HCT116 (cell line): Measurements from ENCODE around the gene PIEZO2. TPM values are rescaled to one million over a fixed set of nuclear protein-coding genes. Genes with fewer than 3 reads are reported as not detected.

Source experiments
- ATAC-seq: fragments of 200-7000 bp; cut with Tn5 transposase; 2 replicates; pipeline ENCODE4 v1.9.1; 2020; ENCODE audit warnings: mild to moderate bottlenecking, moderate library complexity
- BruUV-seq: library from RNA; stranded (reverse); fragments of 400-500 nt; replicated peaks from 2 replicates; lab custom pipeline; 2021; lab: Mats Ljungman, UMichigan
- CTCF ChIA-PET: fragments of 300-600 bp; sonication (Branson Sonifier 250); formaldehyde crosslinking; loops from one replicate; lab custom pipeline; 2021; ENCODE audit warnings: antibody characterized with exemption; lab: Charles Lee
- POLR2A ChIA-PET: fragments of 300-600, 350-600 bp; sonication (Branson Sonifier 250); formaldehyde crosslinking; loops from one replicate; lab custom pipeline; 2021; ENCODE audit warnings: antibody characterized with exemption; lab: Charles Lee
- RAD21 ChIA-PET, 2 experiments: fragments of 300-600 bp; sonication (Branson Sonifier 250); formaldehyde crosslinking; loops; one replicate each; lab custom pipeline; 2023; ENCODE audit warnings: low total read pairs in 2 of 2; ENCODE audit not compliant: uncharacterized antibody in 2 of 2, unreplicated experiment in 2 of 2, low non-redundant PET in 1 of 2; lab: Charles Lee
- DNase-seq: peaks from one replicate; pipeline ENCODE4 v3.0.0-alpha.2; 2010; ENCODE audit warnings: low read depth, low spot score
- H2AFZ ChIP-seq: fragments of 200-600 bp; shearing (Covaris generic), sonication (generic); 2 replicates; pipeline ENCODE4 v1.6.1; 2017; ENCODE audit warnings: low read depth, mixed run types, mixed read lengths, antibody characterized with exemption, low read length; ENCODE audit not compliant: poor library complexity, severe bottlenecking
- H3K27ac ChIP-seq: 2 replicates; pipeline ENCODE4 v1.5.1; 2012; ENCODE audit warnings: low read depth, low read length
- H3K27me3 ChIP-seq: fragments of 200-600 bp; sonication (generic); 2 replicates; pipeline ENCODE4 v1.6.1; 2016; ENCODE audit warnings: mixed run types, low read length, mixed read lengths; ENCODE audit not compliant: insufficient read depth
- H3K36me3 ChIP-seq, 2 experiments: fragments of 200-500 bp in 1 of 2; fragments of 200-600 bp in 1 of 2; sonication (Bioruptor generic) in 1 of 2; sonication (generic) in 1 of 2; 2 replicates each; pipeline versions ENCODE4 v1.5.1 to v1.6.1; 2014 to 2016; ENCODE audit warnings: low read length in 2 of 2, inconsistent platforms in 1 of 2, mixed read lengths in 1 of 2, mixed run types in 1 of 2; ENCODE audit not compliant: insufficient read depth in 2 of 2, control insufficient read depth in 1 of 2
- H3K4me1 ChIP-seq, 2 experiments: fragments of 200-600 bp in 1 of 2; sonication (generic) in 1 of 2; 2 replicates each; pipeline versions ENCODE4 v1.5.1 to v1.6.1; 2012 to 2017; ENCODE audit warnings: low read length in 2 of 2, inconsistent platforms in 1 of 2, mild to moderate bottlenecking in 1 of 2, mixed read lengths in 1 of 2, mixed run types in 1 of 2, moderate library complexity in 1 of 2; ENCODE audit not compliant: insufficient read depth in 2 of 2, control insufficient read depth in 1 of 2
- H3K4me2 ChIP-seq: fragments of 200-600 bp; sonication (generic); 2 replicates; pipeline ENCODE4 v1.6.1; 2017; ENCODE audit warnings: mixed run types, low read length, mixed read lengths
- H3K4me3 ChIP-seq, 2 experiments: fragments of 200-600 bp in 1 of 2; sonication (generic) in 1 of 2; replicated peaks in 1 of 2; 2 replicates each; pipeline ENCODE4 v1.5.1; 2011 to 2016; ENCODE audit warnings: low read length in 2 of 2, control low read depth in 1 of 2, low read depth in 1 of 2, mild to moderate bottlenecking in 1 of 2, mixed read lengths in 1 of 2, mixed run types in 1 of 2
- H3K79me2 ChIP-seq: fragments of 200-600 bp; sonication (generic); 2 replicates; pipeline ENCODE4 v1.6.1; 2017; ENCODE audit warnings: mild to moderate bottlenecking, mixed run types, low read length, moderate library complexity, mixed read lengths; ENCODE audit not compliant: insufficient read depth
- H3K9ac ChIP-seq: fragments of 200-600 bp; sonication (generic); 2 replicates; pipeline ENCODE4 v1.6.1; 2016; ENCODE audit warnings: low read length, mixed read lengths
- H3K9me2 ChIP-seq: fragments of 200-600 bp; sonication (generic), shearing (Covaris generic); 2 replicates; pipeline ENCODE4 v1.6.1; 2017; ENCODE audit warnings: mixed run types, mild to moderate bottlenecking, moderate library complexity; ENCODE audit not compliant: insufficient read depth
- H3K9me3 ChIP-seq, 2 experiments: fragments of 200-500 bp in 1 of 2; fragments of 200-600 bp in 1 of 2; sonication (Bioruptor generic) in 1 of 2; sonication (generic) in 1 of 2; 2 replicates each; pipeline ENCODE4 v1.6.1; 2014 to 2017; ENCODE audit warnings: low read length in 2 of 2, mixed read lengths in 2 of 2, inconsistent platforms in 1 of 2, low read depth in 1 of 2, mild to moderate bottlenecking in 1 of 2, mixed run types in 1 of 2, moderate library complexity in 1 of 2; ENCODE audit not compliant: control insufficient read depth in 1 of 2, insufficient read depth in 1 of 2
- H4K20me1 ChIP-seq: fragments of 200-600 bp; sonication (generic), shearing (Covaris generic); 2 replicates; pipeline ENCODE4 v1.6.1; 2017; ENCODE audit warnings: mixed run types, mild to moderate bottlenecking, moderate library complexity; ENCODE audit not compliant: insufficient read depth
- CEBPB ChIP-seq: IDR thresholded peaks from 2 replicates; pipeline ENCODE4 v1.6.1; 2012; ENCODE audit warnings: low read depth
- ELF1 ChIP-seq: IDR thresholded peaks from 2 replicates; pipeline ENCODE4 v1.6.1; 2012; ENCODE audit warnings: low read depth, borderline replicate concordance
- EZH2phosphoT487 ChIP-seq: fragments of 200-600 bp; IDR thresholded peaks from 2 replicates; pipeline ENCODE4 v1.6.1; 2018; ENCODE audit warnings: antibody characterized with exemption, borderline replicate concordance
- POLR2AphosphoS5 ChIP-seq: IDR thresholded peaks from 2 replicates; pipeline ENCODE4 v1.6.1; 2011; ENCODE audit warnings: mild to moderate bottlenecking, low read depth, low read length, moderate library complexity
- RAD21 ChIP-seq: IDR thresholded peaks from 2 replicates; pipeline ENCODE4 v1.6.1; 2012; ENCODE audit warnings: low read depth, mild to moderate bottlenecking
- SRF ChIP-seq: IDR thresholded peaks from 2 replicates; pipeline ENCODE4 v1.6.1; 2012; ENCODE audit warnings: low read depth
- ZFX ChIP-seq: fragments of 450-650 bp; IDR thresholded peaks from 2 replicates; pipeline ENCODE4 v1.6.1; 2017
- ZNF274 ChIP-seq: fragments of 200-500 bp; sonication (Bioruptor generic); IDR thresholded peaks from 2 replicates; pipeline ENCODE4 v1.6.1; 2014; ENCODE audit warnings: mild to moderate bottlenecking, low read depth, low read length, inconsistent platforms
- intact Hi-C: fragments of 100-400 bp; cut with micrococcal nuclease; formaldehyde crosslinking; loops from 2 replicates; pipeline ENCODE4 v1.10.0; 2022
- total RNA-seq: library from RNA; stranded (reverse); gene quantifications from one replicate; pipeline ENCODE4 v1.2.1, GENCODE V29; 2021; ENCODE audit not compliant: unreplicated experiment
- TF ChIP-seq, protein P1 (sequence below): IDR thresholded peaks from 2 replicates; pipeline ENCODE4 v1.6.1; 2011; ENCODE audit warnings: mild to moderate bottlenecking, low read length, moderate library complexity; ENCODE audit not compliant: insufficient replicate concordance; ENCODE audit errors: extremely low read depth

The PIEZO2 gene
- total RNA-seq, 1 experiment from 2014 or later: 0.34 TPM

DNA sequence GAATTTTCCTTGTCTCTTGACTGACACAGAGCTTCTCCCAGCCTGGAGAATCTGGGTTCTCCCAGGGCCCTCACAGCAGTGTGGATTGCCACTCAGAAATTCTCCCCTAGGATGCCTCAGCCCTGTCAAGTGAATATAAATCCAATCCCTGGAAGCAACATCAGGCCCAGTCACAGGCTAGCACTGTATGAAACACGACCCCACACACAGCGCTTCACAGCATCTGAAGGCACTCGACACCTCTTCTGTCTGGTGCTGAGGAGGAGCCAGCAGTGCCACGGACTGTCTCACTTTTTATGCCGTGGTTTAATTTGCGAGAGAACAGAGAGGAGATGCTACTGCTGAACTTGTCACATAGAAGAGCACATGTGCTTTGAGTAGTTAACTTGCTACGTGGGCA lies 459.0 kb downstream of the PIEZO2 start:
- H3K36me3 ChIP-seq: no peaks in the 10 kb centered on the region
- intact Hi-C loops: no loop called here
- CTCF ChIA-PET: no interaction called here
- no peak overlapping the region for H3K4me2 ChIP-seq
- ATAC-seq (no peak), DNase-seq (no peak)
- no peaks in the 10 kb centered on the region for H3K9me2 ChIP-seq
- POLR2A ChIA-PET: no interaction called here
- no peaks in the 10 kb centered on the region for H3K4me1 ChIP-seq
- BruUV-seq: no TSS peak
- H4K20me1 ChIP-seq: no peaks in the 10 kb centered on the region
- H3K9me3 ChIP-seq: no peaks in the 10 kb centered on the region
- no peak overlapping the region for H3K9ac ChIP-seq
- RAD21 ChIA-PET: no interaction called here
- H2AFZ ChIP-seq: no peak overlapping the region
- peaks cover 14% of the 10 kb centered on the region for H3K27me3 ChIP-seq
- TF ChIP-seq ZNF274: no peak
- no peak for TF ChIP-seq CEBPB
- TF ChIP-seq RAD21: no peak
- no peak for TF ChIP-seq ELF1
- TF ChIP-seq EZH2phosphoT487: no peak
- H3K79me2 ChIP-seq: no peaks in the 10 kb centered on the region
- no peak overlapping the region for H3K27ac ChIP-seq
- H3K4me3 ChIP-seq: no peak overlapping the region

DNA sequence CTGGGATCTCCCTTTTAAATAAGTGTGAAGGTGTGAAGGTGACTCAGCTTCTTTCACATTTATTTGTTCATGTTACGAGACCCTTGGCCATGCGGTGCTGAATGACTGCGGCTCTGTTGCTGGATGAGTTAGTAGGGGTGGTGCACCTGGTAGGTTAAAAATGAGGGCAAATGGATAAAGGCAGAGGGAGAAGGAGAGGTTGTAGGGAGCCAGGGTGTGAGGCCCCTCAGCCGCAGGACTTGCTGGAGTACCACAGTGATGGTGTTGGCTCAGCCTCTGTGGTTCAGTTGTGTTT lies 459.4 kb downstream of the PIEZO2 start:
- Histone ChIP-seq H3K9me3 (no peaks in the 10 kb centered on the region), H3K9me2 (no peaks in the 10 kb centered on the region), H3K79me2 (no peaks in the 10 kb centered on the region), H2AFZ (no peak overlapping the region), H3K4me1 (no peaks in the 10 kb centered on the region), H4K20me1 (no peaks in the 10 kb centered on the region), H3K9ac (no peak overlapping the region), H3K36me3 (no peaks in the 10 kb centered on the region), H3K27ac (no peak overlapping the region), H3K4me3 (no peak overlapping the region), H3K4me2 (no peak overlapping the region), H3K27me3 (peaks cover 10% of the 10 kb centered on the region)
- CTCF ChIA-PET: no interaction called here
- DNase-seq (no peak), ATAC-seq (no peak)
- intact Hi-C loops: no loop called here
- BruUV-seq: no TSS peak
- POLR2A ChIA-PET: no interaction called here
- TF ChIP-seq ZFX (no peak), SRF (no peak), POLR2AphosphoS5 (no peak)
- TF ChIP-seq, protein P1, sequence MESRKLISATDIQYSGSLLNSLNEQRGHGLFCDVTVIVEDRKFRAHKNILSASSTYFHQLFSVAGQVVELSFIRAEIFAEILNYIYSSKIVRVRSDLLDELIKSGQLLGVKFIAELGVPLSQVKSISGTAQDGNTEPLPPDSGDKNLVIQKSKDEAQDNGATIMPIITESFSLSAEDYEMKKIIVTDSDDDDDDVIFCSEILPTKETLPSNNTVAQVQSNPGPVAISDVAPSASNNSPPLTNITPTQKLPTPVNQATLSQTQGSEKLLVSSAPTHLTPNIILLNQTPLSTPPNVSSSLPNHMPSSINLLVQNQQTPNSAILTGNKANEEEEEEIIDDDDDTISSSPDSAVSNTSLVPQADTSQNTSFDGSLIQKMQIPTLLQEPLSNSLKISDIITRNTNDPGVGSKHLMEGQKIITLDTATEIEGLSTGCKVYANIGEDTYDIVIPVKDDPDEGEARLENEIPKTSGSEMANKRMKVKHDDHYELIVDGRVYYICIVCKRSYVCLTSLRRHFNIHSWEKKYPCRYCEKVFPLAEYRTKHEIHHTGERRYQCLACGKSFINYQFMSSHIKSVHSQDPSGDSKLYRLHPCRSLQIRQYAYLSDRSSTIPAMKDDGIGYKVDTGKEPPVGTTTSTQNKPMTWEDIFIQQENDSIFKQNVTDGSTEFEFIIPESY: no peak
- RAD21 ChIA-PET: no interaction called here
